ENCODE data around the gene ACAT1. TPM values are rescaled to one million over a fixed set of nuclear protein-coding genes. Genes with fewer than 3 reads are reported as not detected.
"Not testable (repeated sequence)": the region's sequence is repeated elsewhere in the genome, so short reads cannot be mapped to it uniquely, and the experiment has no call there.

Gene ACAT1
- total RNA-seq, 6 donors from 2014 or later: 61.2 to 114 (median 72.9) TPM

GRCh38 chr11:108154591-108154990, 33.2 kb downstream of the ACAT1 start:
- DNase-seq (no peak), ATAC-seq (ENCODE audit: low FRiP score in 2 of 2) (no peak)
- Histone ChIP-seq H3K9me3 (no peaks in the 10 kb centered on the region), H3K27ac (no peak overlapping the region), H3K36me3 (peaks cover 8 to 70% (median 22%) of the 10 kb centered on the region in 4 donors), H3K4me3 (no peak overlapping the region), H3K27me3 (no peaks in the 10 kb centered on the region), H3K4me1 (no peaks in the 10 kb centered on the region)
- TF ChIP-seq EP300 (IDR thresholded peaks at IDR 0.05) (no peak), POLR2AphosphoS5 (IDR thresholded peaks at IDR 0.05) (no peak), CTCF (IDR thresholded peaks at IDR 0.05) (no peak), POLR2A (IDR thresholded peaks at IDR 0.05) (no peak)
- 83 to 84% methylated on average over 2 of the region's 2 CpGs for WGBS, 2 donors

GRCh38 chr11:108160970-108161566, 39.7 kb downstream of the ACAT1 start:
- H3K4me3 ChIP-seq: no peak overlapping the region
- whole genome bisulfite sequencing, 2 donors: 88 to 95% methylated on average over 5 of the region's 5 CpGs
- ATAC-seq (ENCODE audit: low FRiP score in 2 of 2) (no peak), DNase-seq (no peak)
- no peaks in the 10 kb centered on the region for H3K27me3 ChIP-seq
- H3K9me3 ChIP-seq: no peaks in the 10 kb centered on the region
- peaks cover 16 to 86% (median 41%) of the 10 kb centered on the region in 4 donors for H3K36me3 ChIP-seq
- H3K4me1 ChIP-seq: no peaks in the 10 kb centered on the region
- TF ChIP-seq CTCF (IDR thresholded peaks at IDR 0.05) (no peak), POLR2A (IDR thresholded peaks at IDR 0.05) (no peak), EP300 (IDR thresholded peaks at IDR 0.05) (no peak), POLR2AphosphoS5 (IDR thresholded peaks at IDR 0.05) (no peak)
- no peak overlapping the region for H3K27ac ChIP-seq

- H3K36me3 ChIP-seq: peaks cover 19 to 92% (median 42%) of the 10 kb centered on the region in 4 donors
- 80 to 88% methylated on average over 6 of the region's 6 CpGs for WGBS, 2 donors
- H3K9me3 ChIP-seq; H3K27ac ChIP-seq; ATAC-seq (ENCODE audit: low FRiP score in 2 of 2); H3K4me3 ChIP-seq; H3K4me1 ChIP-seq; DNase-seq; H3K27me3 ChIP-seq: not testable (repeated sequence)
Measured at GRCh38 chr11:108162878-108163277, 41.5 kb downstream of the ACAT1 start.

GRCh38 chr11:108167624-108168023, 46.3 kb downstream of the ACAT1 start:
- no peak overlapping the region for H3K4me3 ChIP-seq
- H3K27me3 ChIP-seq: no peaks in the 10 kb centered on the region
- H3K4me1 ChIP-seq: no peaks in the 10 kb centered on the region
- no peaks in the 10 kb centered on the region for H3K9me3 ChIP-seq
- H3K27ac ChIP-seq: no peak overlapping the region
- ATAC-seq (ENCODE audit: low FRiP score in 2 of 2) (no peak), DNase-seq (no peak)
- TF ChIP-seq POLR2A (IDR thresholded peaks at IDR 0.05): no peak
- no peak for TF ChIP-seq CTCF (IDR thresholded peaks at IDR 0.05)
- TF ChIP-seq POLR2AphosphoS5 (IDR thresholded peaks at IDR 0.05): no peak
- TF ChIP-seq EP300 (IDR thresholded peaks at IDR 0.05): no peak
- peaks cover 4 to 77% (median 29%) of the 10 kb centered on the region in 4 donors for H3K36me3 ChIP-seq

- Histone ChIP-seq H3K36me3 (peaks cover 4 to 77% (median 28%) of the 10 kb centered on the region in 4 donors), H3K27ac (peak overlapping the region; percentile 1 to 52 (median 14)), H3K27me3 (no peaks in the 10 kb centered on the region), H3K9me3 (no peaks in the 10 kb centered on the region), H3K4me1 (no peaks in the 10 kb centered on the region), H3K4me3 (peak overlapping the region in 2 of 4 donors; percentile 16 to 29)
- WGBS, 2 donors: 66 to 74% methylated on average over 2 of the region's 2 CpGs
- ATAC-seq (ENCODE audit: low FRiP score in 2 of 2) (no peak), DNase-seq (no peak)
- TF ChIP-seq CTCF (IDR thresholded peaks at IDR 0.05): no peak
- no peak for TF ChIP-seq POLR2AphosphoS5 (IDR thresholded peaks at IDR 0.05)
- TF ChIP-seq POLR2A (IDR thresholded peaks at IDR 0.05): no peak
- no peak for TF ChIP-seq EP300 (IDR thresholded peaks at IDR 0.05)
Measured at GRCh38 chr11:108170184-108170583, 48.8 kb downstream of the ACAT1 start.

Data from upper lobe of left lung (tissue), 6 donors.